Smooth muscle cell (in vitro differentiated cells): ENCODE measurements around the gene ULK4. TPM values are rescaled to one million over a fixed set of nuclear protein-coding genes. Genes with fewer than 3 reads are reported as not detected.

ENCODE experiments used
- DNase-seq: peaks from one replicate; lab custom pipeline; 2025; ENCODE audit not compliant: unreplicated experiment; lab: John Stamatoyannopoulos, UW
- H2AFZ ChIP-seq: fragments of 200-600 bp; sonication (generic); 2 replicates; pipeline ENCODE4 v1.6.0; 2016; ENCODE audit warnings: antibody characterized with exemption, low read depth, mild to moderate bottlenecking
- H3F3A ChIP-seq: fragments of 200-600 bp; sonication (generic); 2 replicates; pipeline ENCODE4 v1.6.0; 2017; ENCODE audit warnings: antibody characterized with exemption, low read depth
- H3K27ac ChIP-seq: fragments of 200-600 bp; sonication (generic); 2 replicates; pipeline ENCODE4 v1.5.1; 2016; ENCODE audit warnings: low read depth, mild to moderate bottlenecking
- H3K27me3 ChIP-seq: fragments of 200-600 bp; sonication (generic); 2 replicates; pipeline ENCODE4 v1.6.1; 2016; ENCODE audit warnings: low read depth, mild to moderate bottlenecking
- H3K36me3 ChIP-seq: fragments of 200-600 bp; sonication (generic); 2 replicates; pipeline ENCODE4 v1.5.1; 2016; ENCODE audit warnings: low read depth
- H3K4me1 ChIP-seq: fragments of 200-600 bp; sonication (generic); 2 replicates; pipeline ENCODE4 v1.5.1; 2016; ENCODE audit warnings: low read depth
- H3K4me2 ChIP-seq: fragments of 200-600 bp; sonication (generic); 2 replicates; pipeline ENCODE4 v1.6.0; 2016; ENCODE audit warnings: mild to moderate bottlenecking
- H3K4me3 ChIP-seq: fragments of 200-600 bp; sonication (generic); 2 replicates; pipeline ENCODE4 v1.5.1; 2016; ENCODE audit warnings: mild to moderate bottlenecking
- H3K79me2 ChIP-seq: fragments of 200-600 bp; sonication (generic); 2 replicates; pipeline ENCODE4 v1.6.0; 2016; ENCODE audit warnings: low read depth, mild to moderate bottlenecking
- H3K9ac ChIP-seq: fragments of 200-600 bp; sonication (generic); 2 replicates; pipeline ENCODE4 v1.6.0; 2016; ENCODE audit warnings: low read depth
- H3K9me3 ChIP-seq: fragments of 200-600 bp; sonication (generic); replicated peaks from 2 replicates; pipeline ENCODE4 v1.5.1; 2016; ENCODE audit warnings: low read depth
- H4K20me1 ChIP-seq: fragments of 200-600 bp; sonication (generic); 2 replicates; pipeline ENCODE4 v1.6.0; 2016; ENCODE audit warnings: low read depth
- CTCF ChIP-seq: fragments of 200-600 bp; sonication (generic); IDR thresholded peaks from 2 replicates; pipeline ENCODE4 v1.5.1; 2017; ENCODE audit warnings: borderline replicate concordance, mild to moderate bottlenecking, antibody characterized with exemption; ENCODE audit not compliant: insufficient read depth, poor library complexity, severe bottlenecking
- WGBS: methylation state at CpG from one replicate; pipeline ENCODE4 v1.1.7; 2016; ENCODE audit warnings: low lambda C conversion rate; 5-methylcytosine and 5-hydroxymethylcytosine counted together
- polyA plus RNA-seq: library from polyadenylated mRNA; unstranded; fragments of >200 nt; fragmentation: Nextera tagmentation; extraction: Ambion mirVana; gene quantifications from 2 replicates; pipeline ENCODE4 v1.2.1, GENCODE V29; 2016
- total RNA-seq: library from RNA; depleted of rRNA; stranded (reverse); fragments of >200 nt; gene quantifications from 2 replicates; pipeline ENCODE4 v1.2.3, GENCODE V29; 2014

ULK4 gene
- total and polyA plus RNA-seq, 2 experiments from 2014 or later = 4.3 to 14.2 TPM

GRCh38 chr3:41751597-41751996 is 210.3 kb downstream of the ULK4 start:
- Histone ChIP-seq H3K9ac (no peak overlapping the region), H3K4me3 (no peak overlapping the region), H3K4me1 (no peaks in the 10 kb centered on the region), H3F3A (no peaks in the 10 kb centered on the region), H3K27me3 (no peaks in the 10 kb centered on the region), H3K36me3 (no peaks in the 10 kb centered on the region), H3K4me2 (no peak overlapping the region), H2AFZ (no peak overlapping the region), H4K20me1 (no peaks in the 10 kb centered on the region), H3K79me2 (no peaks in the 10 kb centered on the region), H3K9me3 (no peaks in the 10 kb centered on the region), H3K27ac (no peak overlapping the region)
- no peak for TF ChIP-seq CTCF
- DNase-seq = no peak

DNA sequence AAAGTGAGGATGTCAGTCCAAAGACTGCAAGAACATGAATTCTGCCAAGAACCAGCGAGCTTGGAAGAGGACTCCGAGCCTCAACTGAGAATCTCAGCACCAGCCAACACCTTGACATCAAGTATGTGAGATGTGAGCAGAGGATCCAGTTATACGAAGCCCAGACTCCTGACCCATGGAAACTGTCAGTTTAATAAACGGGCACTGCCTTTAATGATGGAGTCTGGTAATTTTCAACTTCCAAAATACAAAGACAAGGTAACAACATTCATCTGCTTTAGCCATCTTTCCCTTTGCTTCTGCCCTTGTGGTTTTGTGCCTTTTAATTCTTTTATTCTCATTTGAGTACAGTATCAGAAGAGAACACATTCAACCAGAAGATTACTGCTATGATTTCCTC is 211.9 kb downstream of the ULK4 start:
- Histone ChIP-seq H4K20me1 (no peaks in the 10 kb centered on the region), H3K4me3 (no peak overlapping the region), H3K9ac (no peak overlapping the region), H3F3A (no peaks in the 10 kb centered on the region), H3K36me3 (no peaks in the 10 kb centered on the region), H3K4me2 (no peak overlapping the region), H3K4me1 (no peaks in the 10 kb centered on the region), H3K79me2 (no peaks in the 10 kb centered on the region), H2AFZ (no peak overlapping the region), H3K27ac (no peak overlapping the region), H3K9me3 (no peaks in the 10 kb centered on the region), H3K27me3 (no peaks in the 10 kb centered on the region)
- 91% methylated on average over 4 of the region's 4 CpGs for WGBS
- DNase-seq = no peak
- TF ChIP-seq CTCF = no peak

- H3K79me2 ChIP-seq = no peaks in the 10 kb centered on the region
- H3K27me3 ChIP-seq = no peaks in the 10 kb centered on the region
- no peaks in the 10 kb centered on the region for H4K20me1 ChIP-seq
- H3K4me1 ChIP-seq = no peaks in the 10 kb centered on the region
- no peak overlapping the region for H3K9ac ChIP-seq
- H3F3A ChIP-seq = no peaks in the 10 kb centered on the region
- no peaks in the 10 kb centered on the region for H3K36me3 ChIP-seq
- no peak overlapping the region for H3K4me3 ChIP-seq
- WGBS = 92% methylated on average over 1 of the region's 1 CpG
- H3K9me3 ChIP-seq = no peaks in the 10 kb centered on the region
- TF ChIP-seq CTCF = no peak
- no peak overlapping the region for H3K27ac ChIP-seq
- DNase-seq = no peak
- no peak overlapping the region for H2AFZ ChIP-seq
- H3K4me2 ChIP-seq = no peak overlapping the region
Measured at GRCh38 chr3:41746215-41746614, 215.7 kb downstream of the ULK4 start.

DNA sequence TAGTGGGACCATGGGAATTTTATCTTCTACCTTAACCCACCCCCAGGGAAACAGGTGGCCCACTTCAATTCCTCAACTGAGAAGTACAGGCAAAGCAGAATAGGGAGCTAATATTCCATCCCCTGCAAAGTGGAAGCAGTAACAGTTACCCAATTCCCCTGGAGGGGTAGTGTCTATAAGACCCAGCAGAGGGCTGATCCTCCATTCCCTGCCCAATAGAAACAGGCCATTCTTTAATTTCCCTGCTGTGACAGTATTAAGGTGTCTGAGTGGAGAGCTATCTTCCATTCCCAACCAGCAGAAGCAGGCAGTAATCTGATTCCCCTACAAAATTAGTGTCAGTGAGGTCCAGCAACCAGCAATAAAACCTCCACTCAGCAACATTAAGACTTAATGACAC is 219.8 kb downstream of the ULK4 start:
- Histone ChIP-seq H3K4me3 (no peak overlapping the region), H3K4me2 (no peak overlapping the region), H3K36me3 (no peaks in the 10 kb centered on the region), H3K4me1 (no peaks in the 10 kb centered on the region), H3K27ac (no peak overlapping the region), H3K9me3 (no peaks in the 10 kb centered on the region), H4K20me1 (no peaks in the 10 kb centered on the region), H2AFZ (no peak overlapping the region), H3K79me2 (no peaks in the 10 kb centered on the region), H3F3A (no peaks in the 10 kb centered on the region), H3K27me3 (no peaks in the 10 kb centered on the region), H3K9ac (no peak overlapping the region)
- no peak for DNase-seq
- TF ChIP-seq CTCF = no peak
